SU-DHL-6 (cell line): Measurements from ENCODE around the gene RRAS2.

Experiments
- CTCF ChIP-seq: fragments of 200-600 bp; sonication (generic); IDR thresholded peaks from one replicate; pipeline ENCODE4 v1.5.1; 2017; ENCODE audit warnings: antibody characterized with exemption, mild to moderate bottlenecking, low read length, moderate library complexity; ENCODE audit not compliant: insufficient read depth, poor library complexity, severe bottlenecking
- EZH2phosphoT487 ChIP-seq: fragments of 200-600 bp; sonication (generic), shearing (Covaris generic); conservative IDR thresholded peaks from 2 replicates; pipeline ENCODE4 v1.6.1; 2018; ENCODE audit warnings: mild to moderate bottlenecking, antibody characterized with exemption, low read length, moderate library complexity, mixed read lengths

DNA sequence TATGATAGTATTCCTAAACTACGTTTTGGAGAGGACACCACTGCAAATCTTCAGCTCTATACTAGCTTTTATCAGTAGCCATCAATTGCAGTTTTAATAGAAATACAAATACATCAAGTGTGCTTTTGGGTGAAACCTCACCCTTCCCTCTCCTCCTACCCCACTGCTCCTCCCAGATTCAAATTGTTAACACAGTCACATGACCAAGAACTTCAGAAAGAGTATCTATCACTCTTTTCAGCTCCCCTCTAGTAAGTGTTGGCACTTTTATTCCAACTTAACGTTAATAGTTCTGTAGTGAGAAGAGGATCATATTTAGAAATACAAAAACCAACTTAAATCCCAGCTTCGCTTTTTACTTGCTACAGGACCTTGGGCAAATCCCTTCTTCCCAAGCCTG, 17.0 kb downstream of the RRAS2 start:
- TF ChIP-seq CTCF (no peak), EZH2phosphoT487 (no peak)
